Stimulated activated CD8-positive, alpha-beta memory T cell treated with anti-CD3 and anti-CD28 coated beads, Interleukin-4, amount 100 ng/mL, for 1 hour (primary cell): ENCODE data around the gene CMC2.

ENCODE experiments used
- DNase-seq, 2 donors: peaks; one replicate each; pipeline ENCODE4 v3.0.0-alpha.2; 2020; ENCODE audit warnings: low read depth in 2 of 2, low spot score in 1 of 2

CMC2 gene

GRCh38 chr16:80936410-80936809, 70.3 kb downstream of the CMC2 start:
- no peak for DNase-seq

DNA sequence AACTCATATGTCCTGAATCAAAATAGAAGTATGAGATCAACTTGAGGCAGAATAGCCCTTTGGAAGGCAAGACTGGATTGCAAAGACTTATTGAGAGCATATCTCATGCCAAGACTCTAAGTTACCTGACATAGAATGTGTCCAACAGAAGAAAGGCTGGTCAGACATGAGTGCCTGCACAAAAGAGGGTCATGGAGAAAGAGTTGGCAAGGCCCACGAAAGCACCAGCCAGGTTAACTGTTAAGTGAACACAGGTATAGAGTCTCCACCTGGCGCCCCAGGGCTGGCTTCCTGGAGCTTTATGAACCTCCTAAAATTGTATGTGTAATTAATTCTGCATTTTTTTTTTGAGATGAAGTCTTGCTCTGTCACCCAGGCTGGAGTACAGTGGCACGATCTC, 71.0 kb downstream of the CMC2 start:
- DNase-seq: no peak

DNA sequence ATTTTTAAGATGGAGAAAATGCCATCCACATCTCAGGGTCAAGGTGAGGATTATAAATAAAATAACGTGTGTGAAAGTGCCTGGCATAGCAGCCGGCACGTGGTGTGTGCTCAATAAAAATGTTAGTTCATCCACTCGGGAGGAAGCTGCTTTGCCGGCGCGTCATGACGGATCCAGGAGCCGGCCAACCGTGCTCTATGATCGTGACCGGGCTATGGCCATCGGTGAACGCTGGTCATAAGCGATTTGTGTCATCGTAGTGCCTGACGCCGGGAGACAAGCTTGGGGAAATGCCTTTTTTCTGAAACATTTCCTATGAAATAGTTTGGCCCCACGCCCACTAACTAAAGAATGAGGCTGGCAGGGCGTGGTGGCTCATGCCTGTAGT, 74.0 kb downstream of the CMC2 start:
- DNase-seq: no peak

- DNase-seq: no peak
These were observed 74.6 kb downstream of the CMC2 start for GRCh38 chr16:80931801-80932707.

DNA sequence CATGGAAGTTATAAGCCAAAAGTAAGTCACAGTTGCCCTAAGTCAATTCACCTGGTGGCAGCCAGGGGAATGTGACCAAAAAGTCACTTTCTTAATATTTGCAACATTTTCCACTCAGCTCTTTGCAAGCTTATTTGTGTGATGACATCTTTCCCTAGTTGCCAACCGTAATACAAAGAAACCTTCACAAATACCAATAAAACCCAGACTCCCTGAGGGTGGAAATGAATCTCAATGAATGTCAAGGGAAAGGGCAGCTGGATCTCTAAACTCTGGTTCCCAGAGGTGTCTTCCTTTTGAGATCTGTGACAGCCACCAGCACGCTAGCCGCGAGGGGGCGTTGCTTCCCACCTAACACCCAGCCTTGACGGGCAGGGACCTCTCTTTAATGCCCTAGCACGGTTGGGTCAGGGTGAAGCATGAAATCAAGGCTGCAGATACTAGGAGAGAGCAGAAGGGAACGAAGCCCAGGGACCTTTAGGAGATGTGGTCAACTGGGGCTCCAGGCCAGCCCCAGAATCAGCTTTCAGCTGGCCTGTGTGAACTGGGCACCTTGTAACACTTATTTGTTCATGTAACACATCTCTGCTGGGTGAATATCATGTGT, 82.2 kb downstream of the CMC2 start:
- no peak for DNase-seq

DNA sequence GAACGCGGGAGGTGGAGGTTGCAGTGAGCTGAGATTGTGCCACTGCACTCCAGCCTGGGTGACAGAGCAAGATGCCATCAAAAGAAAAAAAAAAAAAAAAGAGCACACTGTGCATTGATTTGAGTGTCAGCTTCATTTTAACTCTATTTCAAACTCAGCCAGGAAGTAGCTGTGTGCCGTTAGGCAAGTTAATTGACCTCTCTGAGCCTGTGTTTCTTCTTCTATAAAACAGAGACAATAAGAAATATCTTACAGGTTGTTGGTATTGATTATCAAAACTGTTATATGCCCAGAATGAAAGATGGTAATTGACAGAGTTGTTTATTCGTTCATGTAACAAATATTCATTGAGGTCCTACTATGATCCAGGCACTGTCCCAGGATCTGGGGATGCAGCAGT, 83.3 kb downstream of the CMC2 start:
- DNase-seq: no peak
